DOHH2 (cell line): Measurements from ENCODE around the gene MVB12B.

Source experiments
- EZH2phosphoT487 ChIP-seq: fragments of 200-600 bp; sonication (generic); IDR thresholded peaks from 2 replicates; pipeline ENCODE4 v1.6.1; 2017; ENCODE audit warnings: borderline replicate concordance, mild to moderate bottlenecking, antibody characterized with exemption, low read length, moderate library complexity, mixed read lengths
- TF ChIP-seq, protein P1 (sequence below): fragments of 200-600 bp; sonication (generic); IDR thresholded peaks from one replicate; pipeline ENCODE4 v1.5.1; 2014; ENCODE audit warnings: antibody characterized with exemption, mild to moderate bottlenecking, low read depth, low read length; ENCODE audit not compliant: poor library complexity, severe bottlenecking

DNA sequence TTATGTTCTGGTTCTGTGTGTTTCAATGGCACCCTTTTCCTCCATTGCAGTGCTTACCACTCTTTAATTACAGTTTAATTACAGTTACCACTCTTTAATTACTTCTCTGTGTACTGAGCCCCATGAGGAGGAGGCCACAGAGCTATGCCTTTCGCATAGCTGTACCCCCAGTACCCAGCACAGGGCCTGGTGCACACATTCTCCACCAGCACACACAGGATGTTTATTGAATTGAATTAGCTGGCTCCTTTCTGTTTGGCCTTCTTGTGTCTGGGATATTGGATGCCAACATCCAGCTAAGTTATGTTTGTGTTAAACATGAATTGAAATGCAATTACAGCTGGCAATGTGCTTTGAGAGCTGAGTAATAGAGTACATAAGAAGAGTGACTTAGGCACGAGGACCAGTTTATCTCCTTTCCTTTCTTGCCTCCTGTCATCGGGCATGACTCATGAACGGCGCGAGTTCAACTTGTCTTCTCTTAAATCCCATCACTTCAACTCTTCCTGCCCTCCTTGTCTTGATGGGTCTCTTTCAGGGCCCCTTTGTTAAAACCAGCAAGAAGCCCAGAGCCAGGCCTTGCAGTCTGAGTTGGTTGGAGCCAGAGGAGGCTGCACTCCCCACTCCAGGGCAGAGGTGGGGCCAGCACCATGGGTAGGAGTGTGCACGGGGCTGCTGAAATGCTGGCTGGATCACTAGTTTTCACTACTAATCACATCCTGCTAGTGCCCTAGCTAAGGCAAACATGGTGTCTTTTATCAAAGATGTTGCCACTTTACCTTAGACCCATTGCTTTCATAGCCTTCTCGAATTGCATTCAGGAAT lies 37.4 kb downstream of the MVB12B start:
- no peak for TF ChIP-seq EZH2phosphoT487
- TF ChIP-seq, protein P1, sequence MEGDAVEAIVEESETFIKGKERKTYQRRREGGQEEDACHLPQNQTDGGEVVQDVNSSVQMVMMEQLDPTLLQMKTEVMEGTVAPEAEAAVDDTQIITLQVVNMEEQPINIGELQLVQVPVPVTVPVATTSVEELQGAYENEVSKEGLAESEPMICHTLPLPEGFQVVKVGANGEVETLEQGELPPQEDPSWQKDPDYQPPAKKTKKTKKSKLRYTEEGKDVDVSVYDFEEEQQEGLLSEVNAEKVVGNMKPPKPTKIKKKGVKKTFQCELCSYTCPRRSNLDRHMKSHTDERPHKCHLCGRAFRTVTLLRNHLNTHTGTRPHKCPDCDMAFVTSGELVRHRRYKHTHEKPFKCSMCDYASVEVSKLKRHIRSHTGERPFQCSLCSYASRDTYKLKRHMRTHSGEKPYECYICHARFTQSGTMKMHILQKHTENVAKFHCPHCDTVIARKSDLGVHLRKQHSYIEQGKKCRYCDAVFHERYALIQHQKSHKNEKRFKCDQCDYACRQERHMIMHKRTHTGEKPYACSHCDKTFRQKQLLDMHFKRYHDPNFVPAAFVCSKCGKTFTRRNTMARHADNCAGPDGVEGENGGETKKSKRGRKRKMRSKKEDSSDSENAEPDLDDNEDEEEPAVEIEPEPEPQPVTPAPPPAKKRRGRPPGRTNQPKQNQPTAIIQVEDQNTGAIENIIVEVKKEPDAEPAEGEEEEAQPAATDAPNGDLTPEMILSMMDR: no peak
